Measurements from ENCODE around the gene RYR2. TPM values are rescaled to one million over a fixed set of nuclear protein-coding genes. Genes with fewer than 3 reads are reported as not detected.

RYR2 gene
- 4.8 TPM for total RNA-seq
- long read RNA-seq, partial matches to known transcripts, result 1 of 10 reads
- long read RNA-seq, other reads (novel, unspliced or antisense), result 9 of 10 reads

DNA sequence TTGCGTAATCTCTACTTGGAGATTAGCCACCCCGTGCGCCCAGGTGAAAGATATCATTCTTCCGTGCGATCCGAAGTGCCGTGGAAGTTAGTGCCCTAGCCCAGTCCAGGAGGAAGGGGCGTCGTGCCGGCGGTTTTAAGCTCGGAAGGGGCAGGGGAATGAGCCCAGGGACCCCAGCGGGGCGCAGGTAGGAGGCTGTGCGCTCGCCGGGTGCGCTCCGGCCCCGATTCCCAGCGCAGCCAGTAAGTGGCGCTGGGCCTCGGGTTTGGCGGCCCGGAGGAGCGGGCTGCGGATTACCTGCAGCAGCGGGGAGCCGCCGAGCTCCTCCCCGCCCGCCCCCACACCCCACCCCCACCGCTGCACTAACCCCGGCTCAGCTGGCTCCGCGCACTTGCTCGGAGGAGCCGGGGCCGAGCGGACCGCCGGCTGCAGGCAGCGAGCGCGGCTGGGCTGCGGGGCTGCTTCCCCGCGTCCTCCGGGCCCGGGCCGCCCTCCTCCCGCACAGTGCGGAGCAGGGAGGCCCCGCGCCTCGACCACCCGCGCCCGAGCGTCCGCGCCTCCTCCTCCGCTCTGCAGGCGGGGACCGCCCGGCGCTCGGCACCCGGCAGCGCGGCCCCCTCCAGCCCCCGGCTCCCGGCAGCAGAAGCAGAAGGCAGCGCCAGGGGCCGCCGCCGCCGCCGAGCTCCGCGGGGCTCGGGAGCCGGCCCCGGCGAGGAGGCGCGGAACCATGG lies at the start of gene RYR2:
Gene RYR2 (plus strand): TSS at position 390 of the 731 bp plus-strand sequence. CDS start 338 bp downstream, at position 728.
- H3K4me3 ChIP-seq, result peak within 1 kb of the TSS; percentile 57
- ATAC-seq (peak; percentile 69 to 74), DNase-seq (no peak)
- peak within 1 kb of the TSS; percentile 57 for H3K27ac ChIP-seq
- TF ChIP-seq, protein P1, sequence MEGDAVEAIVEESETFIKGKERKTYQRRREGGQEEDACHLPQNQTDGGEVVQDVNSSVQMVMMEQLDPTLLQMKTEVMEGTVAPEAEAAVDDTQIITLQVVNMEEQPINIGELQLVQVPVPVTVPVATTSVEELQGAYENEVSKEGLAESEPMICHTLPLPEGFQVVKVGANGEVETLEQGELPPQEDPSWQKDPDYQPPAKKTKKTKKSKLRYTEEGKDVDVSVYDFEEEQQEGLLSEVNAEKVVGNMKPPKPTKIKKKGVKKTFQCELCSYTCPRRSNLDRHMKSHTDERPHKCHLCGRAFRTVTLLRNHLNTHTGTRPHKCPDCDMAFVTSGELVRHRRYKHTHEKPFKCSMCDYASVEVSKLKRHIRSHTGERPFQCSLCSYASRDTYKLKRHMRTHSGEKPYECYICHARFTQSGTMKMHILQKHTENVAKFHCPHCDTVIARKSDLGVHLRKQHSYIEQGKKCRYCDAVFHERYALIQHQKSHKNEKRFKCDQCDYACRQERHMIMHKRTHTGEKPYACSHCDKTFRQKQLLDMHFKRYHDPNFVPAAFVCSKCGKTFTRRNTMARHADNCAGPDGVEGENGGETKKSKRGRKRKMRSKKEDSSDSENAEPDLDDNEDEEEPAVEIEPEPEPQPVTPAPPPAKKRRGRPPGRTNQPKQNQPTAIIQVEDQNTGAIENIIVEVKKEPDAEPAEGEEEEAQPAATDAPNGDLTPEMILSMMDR (IDR thresholded peaks at IDR 0.05), result peak; percentile 45
- peaks cover 9% of the 10 kb centered on the region for H3K4me1 ChIP-seq
- no peaks in the 10 kb centered on the region for H3K36me3 ChIP-seq
- intact Hi-C loops (cut with DNase I), result no loop called here
- H3K27me3 ChIP-seq (ENCODE audit: low read depth), result peaks cover 45% of the 10 kb centered on the region
- no peaks in the 10 kb centered on the region for H3K9me3 ChIP-seq

DNA sequence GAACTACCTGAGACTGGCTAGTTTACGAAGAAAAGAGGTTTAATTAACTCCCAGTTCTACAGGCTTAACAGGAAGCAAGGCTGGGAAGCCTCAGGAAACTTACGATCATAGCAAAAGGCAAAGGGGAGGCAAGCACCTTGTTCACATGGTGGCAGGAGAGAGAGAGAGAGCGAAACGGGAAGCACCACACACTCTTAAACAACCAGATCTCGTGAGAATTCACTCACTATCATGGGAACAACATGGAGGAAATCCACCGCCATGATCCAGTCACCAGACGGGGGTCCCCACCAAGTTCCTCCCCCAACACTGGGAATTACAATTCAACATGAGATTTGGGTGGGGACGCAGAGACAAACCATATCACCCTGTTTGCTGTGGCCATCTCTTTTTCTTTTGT lies 49.5 kb upstream of the RYR2 start:
- no peaks in the 10 kb centered on the region for H3K36me3 ChIP-seq
- ATAC-seq (no peak), DNase-seq (no peak)
- TF ChIP-seq, protein P1 (IDR thresholded peaks at IDR 0.05), result no peak
- no peaks in the 10 kb centered on the region for H3K27me3 ChIP-seq (ENCODE audit: low read depth)
- H3K9me3 ChIP-seq, result no peaks in the 10 kb centered on the region
- intact Hi-C loops (cut with DNase I), result no loop called here
- no peaks in the 10 kb centered on the region for H3K4me1 ChIP-seq
- H3K27ac ChIP-seq, result no peak overlapping the region
- H3K4me3 ChIP-seq, result no peak overlapping the region

DNA sequence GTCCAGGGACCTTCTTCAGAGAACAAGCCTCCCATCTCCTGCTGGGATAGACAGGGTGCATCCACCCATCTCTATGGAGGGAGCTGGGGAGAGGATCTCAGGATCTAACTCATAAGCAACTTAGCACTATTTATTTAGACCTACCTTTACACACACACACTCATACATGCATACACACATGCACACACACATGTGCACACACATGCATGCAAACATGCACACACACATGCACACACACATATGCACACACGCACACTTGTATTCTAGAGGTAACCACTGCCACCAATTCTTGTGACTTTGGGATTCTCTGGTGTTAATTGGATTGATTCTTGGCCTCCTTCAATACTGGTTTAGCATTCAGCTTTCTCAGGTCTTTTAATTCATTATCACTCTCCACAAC lies 47.5 kb upstream of the RYR2 start:
- Histone ChIP-seq H3K27ac (no peak overlapping the region), H3K4me3 (no peak overlapping the region), H3K4me1 (no peaks in the 10 kb centered on the region), H3K36me3 (no peaks in the 10 kb centered on the region), H3K9me3 (no peaks in the 10 kb centered on the region), H3K27me3 (ENCODE audit: low read depth) (no peaks in the 10 kb centered on the region)
- TF ChIP-seq, protein P1 (IDR thresholded peaks at IDR 0.05), result no peak
- ATAC-seq, result no peak
- no peak for DNase-seq
- intact Hi-C loops (cut with DNase I), result no loop called here

DNA sequence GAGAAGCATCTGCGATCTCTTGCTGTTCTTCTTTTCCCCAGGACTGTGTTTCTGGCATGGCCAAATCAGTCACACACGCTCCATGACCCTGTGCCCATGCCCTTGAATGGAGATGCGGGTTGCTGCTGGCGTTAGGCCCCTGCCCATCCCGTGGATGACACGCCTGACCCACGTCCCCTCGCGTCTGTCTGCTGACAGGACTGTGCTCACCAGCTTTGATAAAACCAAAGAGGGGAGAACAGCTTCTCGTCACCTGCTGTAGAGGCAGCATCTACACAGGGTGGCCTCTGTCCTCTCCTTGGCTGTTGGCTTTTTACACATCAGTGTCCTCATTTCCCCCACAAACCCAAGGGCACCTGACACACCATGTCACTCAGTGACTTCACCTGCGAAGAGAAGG lies 44.6 kb upstream of the RYR2 start:
- intact Hi-C loops (cut with DNase I), result no loop called here
- H3K27me3 ChIP-seq (ENCODE audit: low read depth), result no peaks in the 10 kb centered on the region
- no peaks in the 10 kb centered on the region for H3K36me3 ChIP-seq
- no peak overlapping the region for H3K4me3 ChIP-seq
- peak; percentile 20 to 47 for ATAC-seq
- H3K27ac ChIP-seq, result no peak overlapping the region
- DNase-seq, result no peak
- H3K9me3 ChIP-seq, result no peaks in the 10 kb centered on the region
- TF ChIP-seq, protein P1 (IDR thresholded peaks at IDR 0.05), result no peak
- H3K4me1 ChIP-seq, result no peaks in the 10 kb centered on the region

DNA sequence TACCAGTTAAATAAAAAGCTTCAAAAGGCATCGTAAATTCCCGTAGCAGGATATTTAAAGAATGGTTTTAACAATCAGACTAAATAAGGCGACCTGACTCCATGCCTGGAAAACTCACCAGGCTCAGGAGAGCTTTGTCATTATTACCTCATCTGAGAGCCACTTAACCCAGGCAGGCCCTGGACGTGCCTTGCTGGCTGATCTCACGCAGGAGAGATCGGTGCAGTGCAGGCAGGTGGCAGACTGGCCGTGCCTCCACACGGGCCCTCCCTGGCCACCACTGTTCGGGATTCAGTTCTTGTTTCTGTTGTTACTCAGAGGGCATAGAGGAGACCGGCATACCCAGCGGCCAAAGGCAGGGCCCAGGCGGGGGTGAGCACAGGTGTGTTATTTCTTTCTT lies 44.1 kb upstream of the RYR2 start:
- Histone ChIP-seq H3K36me3 (no peaks in the 10 kb centered on the region), H3K27me3 (ENCODE audit: low read depth) (no peaks in the 10 kb centered on the region), H3K4me1 (no peaks in the 10 kb centered on the region), H3K27ac (no peak overlapping the region), H3K9me3 (no peaks in the 10 kb centered on the region), H3K4me3 (no peak overlapping the region)
- DNase-seq (peak; percentile 63), ATAC-seq (peak; percentile 94 to 95)
- intact Hi-C loops (cut with DNase I), result no loop called here
- TF ChIP-seq, protein P1 (IDR thresholded peaks at IDR 0.05), result no peak

Data from lower lobe of right lung (tissue), 2 donors.